NCI-H2196 treated with DMSO at 0.1 percent for 48 hours (cell line): ENCODE results near the gene AHSG.

ENCODE experiments used
- DNase-seq: peaks from one replicate; lab custom pipeline; 2025; ENCODE audit not compliant: unreplicated experiment; lab: John Stamatoyannopoulos, UW

AHSG gene

GRCh38 chr3:186592682-186593081, 20.2 kb upstream of the AHSG start:
- DNase-seq = no peak

GRCh38 chr3:186593862-186594261, 19.0 kb upstream of the AHSG start:
- DNase-seq = no peak

GRCh38 chr3:186594591-186595113, 18.2 kb upstream of the AHSG start:
- no peak for DNase-seq

- DNase-seq = no peak
Observed at GRCh38 chr3:186596568-186597287, 16.1 kb upstream of the AHSG start.

GRCh38 chr3:186598108-186598784, 14.6 kb upstream of the AHSG start:
- DNase-seq = no peak

GRCh38 chr3:186598794-186599141, 14.1 kb upstream of the AHSG start:
- no peak for DNase-seq

- no peak for DNase-seq
Observed at GRCh38 chr3:186599142-186599784, 13.6 kb upstream of the AHSG start.

GRCh38 chr3:186599785-186600166, 13.1 kb upstream of the AHSG start:
- DNase-seq = no peak

- DNase-seq = no peak
Observed at GRCh38 chr3:186600896-186601295, 12.0 kb upstream of the AHSG start.

- DNase-seq = no peak
Observed at GRCh38 chr3:186603159-186603558, 9.7 kb upstream of the AHSG start.

- DNase-seq = no peak
Observed at GRCh38 chr3:186605078-186605477, 7.8 kb upstream of the AHSG start.

- DNase-seq = no peak
Observed at GRCh38 chr3:186605561-186606545, 7.0 kb upstream of the AHSG start.

GRCh38 chr3:186608624-186609215, 4.1 kb upstream of the AHSG start:
- DNase-seq = no peak

GRCh38 chr3:186609247-186609868, 3.5 kb upstream of the AHSG start:
- DNase-seq = no peak

- no peak for DNase-seq
Observed at GRCh38 chr3:186612065-186612464, 795 bp upstream of the AHSG start.

GRCh38 chr3:186613637-186614265, 891 bp downstream of the AHSG start:
- no peak for DNase-seq

- DNase-seq = no peak
Observed at GRCh38 chr3:186614266-186614596, 1.4 kb downstream of the AHSG start.

GRCh38 chr3:186614597-186615483, 2.0 kb downstream of the AHSG start:
- DNase-seq = peak; percentile 77

GRCh38 chr3:186616299-186616617, 3.4 kb downstream of the AHSG start:
- DNase-seq = no peak
